Heart left ventricle (tissue), 16 donors: ENCODE results near the gene ZDHHC1. TPM values are rescaled to one million over a fixed set of nuclear protein-coding genes. Genes with fewer than 3 reads are reported as not detected.

Source experiments
- ATAC-seq, 4 donors: fragments of 200-7000 bp; cut with Tn5 transposase; one replicate each; pipeline ENCODE4 v1.9.1; 2020 to 2022; ENCODE audit warnings: moderate library complexity in 4 of 4, mild to moderate bottlenecking in 3 of 4, moderate number of reproducible peaks in 1 of 4
- DNase-seq, 5 donors: peaks; one replicate each; pipeline ENCODE4 v3.0.0-alpha.2; 2020
- H3K27ac ChIP-seq, 12 donors: fragments of 200-600 bp; sonication (generic) in 4 of 12; one replicate each; pipeline versions ENCODE4 v1.5.0 to v1.8.0; 2016 to 2022; ENCODE audit warnings: mild to moderate bottlenecking in 2 of 12
- H3K27me3 ChIP-seq, 9 donors: fragments of 200-600 bp; sonication (generic) in 2 of 9; one replicate each; pipeline versions ENCODE4 v1.5.1 to v1.8.0; 2016 to 2022; ENCODE audit warnings: mild to moderate bottlenecking in 3 of 9
- H3K36me3 ChIP-seq, 9 donors: fragments of 200-600 bp; sonication (generic) in 2 of 9; one replicate each; pipeline versions ENCODE4 v1.5.0 to v1.8.0; 2018 to 2022; ENCODE audit warnings: mild to moderate bottlenecking in 2 of 9
- H3K4me1 ChIP-seq, 12 donors: fragments of 200-600 bp; sonication (generic) in 4 of 12; one replicate each; pipeline versions ENCODE4 v1.5.0 to v1.8.0; 2016 to 2022; ENCODE audit warnings: mild to moderate bottlenecking in 3 of 12
- H3K4me3 ChIP-seq, 12 donors: fragments of 200-600 bp; sonication (generic) in 4 of 12; one replicate each; pipeline versions ENCODE4 v1.5.0 to v1.8.0; 2017 to 2022; ENCODE audit warnings: mild to moderate bottlenecking in 9 of 12, moderate library complexity in 4 of 12
- H3K9me3 ChIP-seq, 12 donors: fragments of 200-600 bp; sonication (generic) in 4 of 12; one replicate each; pipeline versions ENCODE4 v1.5.0 to v1.8.0; 2016 to 2022; ENCODE audit warnings: mild to moderate bottlenecking in 1 of 12
- CTCF ChIP-seq, 12 donors: fragments of 200-600 bp; sonication (generic) in 4 of 12; IDR thresholded peaks; one replicate each; pipeline versions ENCODE4 v1.5.0 to v1.8.0; 2018 to 2022; ENCODE audit warnings: antibody characterized with exemption in 12 of 12, mild to moderate bottlenecking in 5 of 12
- POLR2A ChIP-seq, 2 donors: fragments of 450-650 bp; IDR thresholded peaks; one replicate each; pipeline ENCODE4 v1.6.1; 2017; ENCODE audit warnings: antibody characterized with exemption in 2 of 2, mild to moderate bottlenecking in 2 of 2, moderate library complexity in 2 of 2
- WGBS, 4 donors: extraction: QIAGEN DNeasy Blood & Tissue Kit in 2 of 4; methylation state at CpG; one replicate each; pipeline versions ENCODE4 v1.1.5 to v1.1.7; 2013 to 2018; 5-methylcytosine and 5-hydroxymethylcytosine counted together
- intact Hi-C, 10 donors: fragments of 100-400 bp; cut with DNase I; formaldehyde crosslinking; loops; one replicate each; pipeline versions ENCODE4 v1.11.1 to v1.14.2; 2022
- polyA plus RNA-seq, 2 donors: library from polyadenylated mRNA; stranded (reverse); fragments of 200-250 nt; gene quantifications; one replicate each; pipeline ENCODE4 v1.2.3, GENCODE V29; 2013
- total RNA-seq, 9 donors: library from RNA; depleted of rRNA in 2 of 9; stranded (reverse); fragments of >200 nt in 2 of 9; fragmentation: NEBNext Ultra II Directional in 3 of 9; extraction: Animal tissue kit (Norgen Biotek cat#: 25700) in 3 of 9; gene quantifications; one replicate each; pipeline versions ENCODE4 v1.1.0 to v1.2.4, GENCODE V29; 2016 to 2023
- donor health status: ischemic (EF 13 %, LVEDD 7.1; RV severe dilation, severe dysfunction).
- donor health status: healthy with polysubstance abuse.
- donor health status: DM: no; HTN: yes; CAD: no.
- donor health status: DM: no; HTN: no; CAD: no.
- donor health status: ischemic (EF 25% LVEDD 6.9; RV normal size, moderate dysfunction).
- donor health status: ischemic (EF 25% LVEDD 5.7; RV mildly dilated, moderate dysfunction).
- donor health status: healthy.
- donor health status: DM: yes; HTN: yes; CAD: no.
- donor health status: ischemic (EF 35%, LVEDD 5.7; RV mildly dilated, moderate dysfunction).
- donor health status: nonischemic (EF 11% LVEDD 7.7; RV severe dilation, severe dysfunction).
- donor health status: DM: yes; HTN: yes; CAD: no.
- donor health status: PGD.
- donor health status: ischemic (EF 29% LVEDD 5.4; RV normal size, mild dysfunction).
- donor health status: nonischemic (EF 23%, LVEDD 6.1; RV moderate dilation, normal function).

Gene ZDHHC1
- total and polyA plus RNA-seq, 11 donors: 2.7 to 11.6 (median 5.1) TPM

GRCh38 chr16:67429799-67430503 lies 13.7 kb upstream of the ZDHHC1 start:
- DNase-seq (no peak), ATAC-seq (no peak)
- H3K9me3 ChIP-seq: no peaks in the 10 kb centered on the region
- peaks cover 0 to 30% (median 0%) of the 10 kb centered on the region in 9 donors for H3K27me3 ChIP-seq
- intact Hi-C loops: loop anchor here (2.0 to 10.0 kb wide), 6 partner anchors 33 to 85 kb away; no protein-coding TSS in a partner anchor
- no peak overlapping the region for H3K27ac ChIP-seq
- H3K4me3 ChIP-seq: peak overlapping the region; percentile 25 to 62 (median 51)
- WGBS, 4 donors: 47 to 58% (median 53%) methylated on average over 9 to 13 of the region's 13 CpGs
- TF ChIP-seq CTCF (IDR thresholded peaks at IDR 0.05) (no peak), POLR2A (IDR thresholded peaks at IDR 0.05) (no peak)
- no peaks in the 10 kb centered on the region for H3K36me3 ChIP-seq
- H3K4me1 ChIP-seq: peaks cover 0 to 44% (median 15%) of the 10 kb centered on the region in 12 donors

- no peak overlapping the region for H3K4me3 ChIP-seq
- intact Hi-C loops: loop anchor here (2.0 to 10.0 kb wide), 6 partner anchors 34 to 86 kb away; no protein-coding TSS in a partner anchor
- ATAC-seq: no peak
- WGBS, 4 donors: 83 to 100% (median 98%) methylated on average over 3 of the region's 3 CpGs
- peaks cover 0 to 44% (median 15%) of the 10 kb centered on the region in 12 donors for H3K4me1 ChIP-seq
- TF ChIP-seq CTCF (IDR thresholded peaks at IDR 0.05) (no peak), POLR2A (IDR thresholded peaks at IDR 0.05) (no peak)
- DNase-seq: no peak
- H3K27me3 ChIP-seq: peaks cover 0 to 34% (median 0%) of the 10 kb centered on the region in 9 donors
- H3K27ac ChIP-seq: no peak overlapping the region
- no peaks in the 10 kb centered on the region for H3K9me3 ChIP-seq
- no peaks in the 10 kb centered on the region for H3K36me3 ChIP-seq
Measured at GRCh38 chr16:67429053-67429798, 12.9 kb upstream of the ZDHHC1 start.

GRCh38 chr16:67428146-67428731 lies 12.0 kb upstream of the ZDHHC1 start:
- ATAC-seq: peak; percentile 55 to 85 (median 78)

More at GRCh38 chr16:67428146-67428731, 12.0 kb upstream of the ZDHHC1 start:
- peak; percentile 60 to 82 (median 70) for DNase-seq
- Histone ChIP-seq H3K36me3 (no peaks in the 10 kb centered on the region), H3K27me3 (peaks cover 0 to 35% (median 0%) of the 10 kb centered on the region in 9 donors), H3K4me3 (no peak overlapping the region), H3K27ac (peak overlapping the region in 1 of 12 donors; percentile 18), H3K9me3 (no peaks in the 10 kb centered on the region), H3K4me1 (peaks cover 0 to 44% (median 15%) of the 10 kb centered on the region in 12 donors)
- TF ChIP-seq POLR2A (IDR thresholded peaks at IDR 0.05) (no peak), CTCF (IDR thresholded peaks at IDR 0.05) (peak; percentile 68 to 92 (median 84))
- intact Hi-C loops: loop anchor here (1.0 to 10.0 kb wide), 8 partner anchors 35 to 87 kb away; no protein-coding TSS in a partner anchor
- 23 to 30% (median 28%) methylated on average over 10 to 11 of the region's 11 CpGs for WGBS, 4 donors
